Osteoblast (primary cell): Measurements from ENCODE around the gene MC1R. TPM values are rescaled to one million over a fixed set of nuclear protein-coding genes. Genes with fewer than 3 reads are reported as not detected.
"Not testable (repeated sequence)": the region's sequence is repeated elsewhere in the genome, so short reads cannot be mapped to it uniquely, and the experiment has no call there.

ENCODE experiments used
- DNase-seq: peaks from one replicate; pipeline ENCODE4 v3.0.0; 2011; ENCODE audit warnings: low spot score, mixed read lengths; ENCODE audit not compliant: insufficient read length; ENCODE audit errors: missing footprints
- H2AFZ ChIP-seq: 2 replicates; pipeline ENCODE4 v1.6.0; 2011; ENCODE audit warnings: mild to moderate bottlenecking, low read length
- H3K27ac ChIP-seq: 2 replicates; pipeline ENCODE4 v1.5.1; 2011; ENCODE audit warnings: mild to moderate bottlenecking, low read depth, low read length, moderate library complexity
- H3K27me3 ChIP-seq: 2 replicates; pipeline ENCODE4 v1.6.0; 2012; ENCODE audit warnings: mild to moderate bottlenecking, control low read depth, inconsistent platforms, low read length, moderate library complexity; ENCODE audit not compliant: insufficient read depth
- H3K36me3 ChIP-seq: 2 replicates; pipeline ENCODE4 v1.5.1; 2011; ENCODE audit warnings: mild to moderate bottlenecking, low read length, control low read depth, moderate library complexity; ENCODE audit not compliant: insufficient read depth
- H3K4me1 ChIP-seq: 2 replicates; pipeline ENCODE4 v1.5.1; 2011; ENCODE audit warnings: mild to moderate bottlenecking, low read length, control low read depth, moderate library complexity; ENCODE audit not compliant: insufficient read depth
- H3K4me2 ChIP-seq: 2 replicates; pipeline ENCODE4 v1.6.0; 2011; ENCODE audit warnings: mild to moderate bottlenecking, low read length; ENCODE audit not compliant: insufficient read depth
- H3K4me3 ChIP-seq: fragments of 200-600 bp; sonication (generic); 3 replicates; pipeline ENCODE4 v1.5.1; 2012; ENCODE audit warnings: mild to moderate bottlenecking, low read length, inconsistent platforms; ENCODE audit not compliant: insufficient read depth
- H3K79me2 ChIP-seq: 2 replicates; pipeline ENCODE4 v1.6.0; 2012; ENCODE audit warnings: mild to moderate bottlenecking, low read length, control low read depth, inconsistent platforms; ENCODE audit not compliant: insufficient read depth
- H3K9me3 ChIP-seq: 2 replicates; pipeline ENCODE4 v1.5.1; 2011; ENCODE audit warnings: low read depth, low read length, control low read depth
- H4K20me1 ChIP-seq: 2 replicates; pipeline ENCODE4 v1.6.0; 2012; ENCODE audit warnings: mild to moderate bottlenecking, low read length, control low read depth; ENCODE audit not compliant: insufficient read depth
- CTCF ChIP-seq: IDR thresholded peaks from 2 replicates; pipeline ENCODE4 v1.5.1; 2011; ENCODE audit warnings: mild to moderate bottlenecking, low read depth, low read length, moderate library complexity; ENCODE audit errors: extremely low read depth
- total RNA-seq: library from RNA; depleted of rRNA; stranded (reverse); fragments of >200 nt; gene quantifications from 2 replicates; pipeline ENCODE4 v1.2.3, GENCODE V29; 2012

MC1R gene
- total RNA-seq, 1 donor: 5.1 TPM

GRCh38 chr16:89873109-89873971, 45.3 kb upstream of the MC1R start, which contains the start of gene TCF25:
Gene TCF25, plus strand, starts transcription at chr16:89873592. Its CDS starts 76 bp downstream, at chr16:89873668.
- Histone ChIP-seq H3K36me3 (peaks cover 29% of the 10 kb centered on the region), H3K9me3 (no peaks in the 10 kb centered on the region), H3K79me2 (peaks cover 48% of the 10 kb centered on the region), H3K4me3 (peak within 1 kb of the TSS; percentile 98), H3K4me1 (peaks cover 16% of the 10 kb centered on the region), H3K27ac (peak within 1 kb of the TSS; percentile 99), H3K4me2 (peak within 1 kb of the TSS; percentile 88), H4K20me1 (peaks cover 30% of the 10 kb centered on the region), H3K27me3 (no peaks in the 10 kb centered on the region), H2AFZ (peak within 1 kb of the TSS; percentile 80)
- DNase-seq: peak; percentile 97
- TF ChIP-seq CTCF: no peak

DNA sequence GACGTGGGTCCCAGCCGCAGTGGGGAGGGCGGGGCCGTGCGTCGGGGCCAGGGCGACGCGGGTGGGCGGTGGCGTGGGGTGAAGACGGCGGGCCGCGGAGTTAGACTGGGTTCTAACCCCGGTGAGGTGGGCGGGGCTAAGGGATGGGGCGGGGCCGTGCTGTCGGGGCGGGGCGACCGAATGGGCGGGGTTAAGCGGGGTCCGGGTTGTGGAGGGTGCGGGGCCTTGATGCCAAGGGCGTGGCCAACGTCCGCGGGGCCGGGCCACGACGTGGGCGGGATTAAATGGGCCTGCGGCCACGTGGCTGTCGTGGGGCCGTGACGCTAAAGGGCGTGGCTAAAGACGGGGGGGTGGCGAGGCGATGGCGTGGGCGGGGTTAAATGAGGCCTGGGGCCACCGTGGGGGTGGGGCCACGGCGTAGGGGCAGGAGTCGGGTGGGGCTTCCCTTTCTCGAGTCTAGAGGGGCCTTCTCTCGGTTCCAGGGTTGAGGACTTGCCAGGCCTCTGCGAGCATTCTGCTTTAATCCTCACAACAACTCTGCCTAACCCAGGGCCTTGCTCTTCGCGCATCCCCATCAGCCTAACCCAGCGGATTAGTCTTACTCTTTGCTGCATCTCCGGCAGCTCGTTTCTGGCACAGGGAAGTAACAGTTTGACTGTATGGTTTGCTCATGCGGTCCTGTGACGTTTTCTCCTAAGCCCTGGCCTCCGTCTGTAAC, 44.5 kb upstream of the MC1R start:
- DNase-seq: peak; percentile 98
- Histone ChIP-seq H3K27ac (peak overlapping the region; percentile 99), H3K9me3 (no peaks in the 10 kb centered on the region), H3K4me1 (peaks cover 16% of the 10 kb centered on the region), H3K36me3 (peaks cover 37% of the 10 kb centered on the region), H4K20me1 (peaks cover 37% of the 10 kb centered on the region), H3K79me2 (peaks cover 56% of the 10 kb centered on the region), H3K4me3 (peak overlapping the region; percentile 98), H2AFZ (peak overlapping the region; percentile 57), H3K4me2 (peak overlapping the region; percentile 84), H3K27me3 (no peaks in the 10 kb centered on the region)
- no peak for TF ChIP-seq CTCF

DNA sequence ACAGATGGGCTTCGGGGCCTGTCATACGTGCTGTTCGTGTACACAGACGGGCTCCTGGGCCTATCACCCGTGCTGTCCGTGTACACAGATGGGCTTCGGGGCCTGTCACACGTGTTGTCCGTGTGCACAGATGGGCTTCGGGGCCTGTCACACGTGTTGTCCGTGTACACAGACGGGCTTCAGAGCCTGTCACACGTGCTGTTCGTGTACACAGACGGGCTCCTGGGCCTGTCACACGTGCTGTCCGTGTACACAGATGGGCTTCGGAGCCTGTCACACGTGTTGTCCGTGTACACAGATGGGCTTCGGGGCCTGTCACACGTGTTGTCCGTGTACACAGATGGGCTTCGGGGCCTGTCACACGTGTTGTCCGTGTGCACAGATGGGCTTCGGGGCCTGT, 39.5 kb upstream of the MC1R start:
- H3K36me3 ChIP-seq: peaks cover 75% of the 10 kb centered on the region
- H3K27ac ChIP-seq, H3K27me3 ChIP-seq, H2AFZ ChIP-seq, H3K4me1 ChIP-seq, DNase-seq, H3K4me2 ChIP-seq, H3K9me3 ChIP-seq, H3K4me3 ChIP-seq: not testable (repeated sequence)
- H4K20me1 ChIP-seq: peaks cover 78% of the 10 kb centered on the region
- H3K79me2 ChIP-seq: peaks cover 95% of the 10 kb centered on the region

- H3K4me3 ChIP-seq: no peak overlapping the region
- H3K36me3 ChIP-seq: peaks cover 76% of the 10 kb centered on the region
- no peak for TF ChIP-seq CTCF
- no peak overlapping the region for H2AFZ ChIP-seq
- H3K27ac ChIP-seq: no peak overlapping the region
- H4K20me1 ChIP-seq: peaks cover 75% of the 10 kb centered on the region
- H3K79me2 ChIP-seq: peaks cover 90% of the 10 kb centered on the region
- no peaks in the 10 kb centered on the region for H3K4me1 ChIP-seq
- no peak overlapping the region for H3K4me2 ChIP-seq
- DNase-seq: peak; percentile 18
- H3K9me3 ChIP-seq: no peaks in the 10 kb centered on the region
- H3K27me3 ChIP-seq: no peaks in the 10 kb centered on the region
Measured at GRCh38 chr16:89880477-89881367, 37.9 kb upstream of the MC1R start.
